GM19023 (cell line): ENCODE measurements around the gene ASIC1.

Experiments used
- ATAC-seq: cut with Tn5 transposase; IDR thresholded peaks from one replicate; pipeline ENCODE4 v1.9.1; 2021; ENCODE audit warnings: mild to moderate bottlenecking, moderate library complexity; ENCODE audit not compliant: unreplicated experiment

The ASIC1 gene

GRCh38 chr12:50105913-50106450 lies 48.6 kb downstream of the ASIC1 start:
- no peak for ATAC-seq

GRCh38 chr12:50106907-50107306 lies 49.5 kb downstream of the ASIC1 start:
- no peak for ATAC-seq

GRCh38 chr12:50107416-50108268 lies 50.2 kb downstream of the ASIC1 start:
- no peak for ATAC-seq

GRCh38 chr12:50109319-50109718 lies 51.9 kb downstream of the ASIC1 start:
- no peak for ATAC-seq

GRCh38 chr12:50110127-50110761 lies 52.8 kb downstream of the ASIC1 start:
- no peak for ATAC-seq

- no peak for ATAC-seq
Observed at GRCh38 chr12:50110762-50111351, 53.5 kb downstream of the ASIC1 start.

- peak; percentile 4 for ATAC-seq
Observed at GRCh38 chr12:50111395-50111692, 53.9 kb downstream of the ASIC1 start.

GRCh38 chr12:50111693-50112455 lies 54.5 kb downstream of the ASIC1 start, which contains the start of gene COX14:
Gene COX14, plus strand, starts transcription at chr12:50112236. Its CDS starts 7,808 bp downstream, at chr12:50120044.
- ATAC-seq: peak; percentile 77

GRCh38 chr12:50112456-50113218 lies 55.2 kb downstream of the ASIC1 start:
- ATAC-seq: no peak

GRCh38 chr12:50117057-50117622 lies 59.7 kb downstream of the ASIC1 start:
- no peak for ATAC-seq

- ATAC-seq: no peak
Observed at GRCh38 chr12:50119387-50119786, 62.0 kb downstream of the ASIC1 start.

- ATAC-seq: no peak
Observed at GRCh38 chr12:50120521-50120920, 63.1 kb downstream of the ASIC1 start.

GRCh38 chr12:50120953-50121352 lies 63.6 kb downstream of the ASIC1 start:
- ATAC-seq: no peak

- ATAC-seq: no peak
Observed at GRCh38 chr12:50121641-50122040, 64.2 kb downstream of the ASIC1 start.

GRCh38 chr12:50123203-50123602 lies 65.8 kb downstream of the ASIC1 start:
- ATAC-seq: no peak

GRCh38 chr12:50127546-50127945 lies 70.2 kb downstream of the ASIC1 start:
- ATAC-seq: no peak

GRCh38 chr12:50129290-50129689 lies 71.9 kb downstream of the ASIC1 start:
- no peak for ATAC-seq

GRCh38 chr12:50132505-50133135 lies 75.2 kb downstream of the ASIC1 start:
- no peak for ATAC-seq
